GM18951 (cell line): ENCODE measurements around the gene HTR2A.

ENCODE experiments used
- POLR2A ChIP-seq: IDR thresholded peaks from 4 replicates; pipeline ENCODE4 v1.6.1; 2011; ENCODE audit warnings: mild to moderate bottlenecking; ENCODE audit not compliant: insufficient read length, insufficient read depth; ENCODE audit errors: extremely low read depth
- in situ Hi-C: fragments of 300-500 bp; cut with MboI; formaldehyde crosslinking; loops from one replicate; pipeline ENCODE4 v1.12.0; 2022; ENCODE audit warnings: low sequenced_read_pairs, mixed read lengths, inconsistent platforms; ENCODE audit not compliant: unreplicated experiment

HTR2A gene

GRCh38 chr13:46895381-46895780 lies 1.5 kb downstream of the HTR2A start:
- in situ Hi-C loops: no loop called here
- TF ChIP-seq POLR2A: no peak

- in situ Hi-C loops: no loop called here
- no peak for TF ChIP-seq POLR2A
Observed at GRCh38 chr13:46894568-46894967, 2.3 kb downstream of the HTR2A start.

GRCh38 chr13:46893798-46894560 lies 2.9 kb downstream of the HTR2A start:
- no peak for TF ChIP-seq POLR2A
- in situ Hi-C loops: no loop called here

- TF ChIP-seq POLR2A: no peak
- in situ Hi-C loops: no loop called here
Observed at GRCh38 chr13:46893221-46893740, 3.6 kb downstream of the HTR2A start.

GRCh38 chr13:46885018-46885417 lies 11.8 kb downstream of the HTR2A start:
- no peak for TF ChIP-seq POLR2A
- in situ Hi-C loops: no loop called here

GRCh38 chr13:46884531-46884930 lies 12.3 kb downstream of the HTR2A start:
- no peak for TF ChIP-seq POLR2A
- in situ Hi-C loops: no loop called here

GRCh38 chr13:46881621-46882020 lies 15.2 kb downstream of the HTR2A start:
- in situ Hi-C loops: no loop called here
- TF ChIP-seq POLR2A: no peak

GRCh38 chr13:46874006-46874405 lies 22.8 kb downstream of the HTR2A start:
- in situ Hi-C loops: no loop called here
- TF ChIP-seq POLR2A: no peak

- no peak for TF ChIP-seq POLR2A
Observed at GRCh38 chr13:46871557-46871956, 25.3 kb downstream of the HTR2A start.

GRCh38 chr13:46868091-46868490 lies 28.8 kb downstream of the HTR2A start:
- in situ Hi-C loops: no loop called here
- no peak for TF ChIP-seq POLR2A

More at GRCh38 chr13:46871557-46871956, 25.3 kb downstream of the HTR2A start:
- in situ Hi-C loops: no loop called here

GRCh38 chr13:46866150-46866549 lies 30.7 kb downstream of the HTR2A start:
- TF ChIP-seq POLR2A: no peak
- in situ Hi-C loops: no loop called here

GRCh38 chr13:46864941-46865340 lies 31.9 kb downstream of the HTR2A start:
- in situ Hi-C loops: no loop called here
- TF ChIP-seq POLR2A: no peak

GRCh38 chr13:46861959-46862358 lies 34.9 kb downstream of the HTR2A start:
- no peak for TF ChIP-seq POLR2A
- in situ Hi-C loops: no loop called here

GRCh38 chr13:46860722-46861121 lies 36.1 kb downstream of the HTR2A start:
- TF ChIP-seq POLR2A: no peak
- in situ Hi-C loops: no loop called here
